ENCODE measurements around the gene PAF1. TPM values are rescaled to one million over a fixed set of nuclear protein-coding genes. Genes with fewer than 3 reads are reported as not detected.
A peak's percentile ranks its signal among the peaks of the same experiment; 100 is the strongest.

Gene PAF1
- total and polyA plus RNA-seq, 2 donors (not counting 1 experiment from before 2014, with no cell fraction given), result 46.4 to 65.5 TPM

GRCh38 chr19:39410017-39410830, 19.3 kb upstream of the PAF1 start:
- H2AFZ ChIP-seq (ENCODE audit: low read length), result no peak overlapping the region
- peaks cover 15% of the 10 kb centered on the region for H3K36me3 ChIP-seq (ENCODE audit: control insufficient read depth, insufficient read depth, low read length)
- H3K27ac ChIP-seq (ENCODE audit: insufficient read depth, low read length), result peak overlapping the region; percentile 97
- H3K4me3 ChIP-seq (replicated peaks in 1 of 4; ENCODE audit: control extremely low read depth in 1 of 4, insufficient read depth in 1 of 4, low read depth in 3 of 4, low read length in 4 of 4), result peak overlapping the region; percentile 40 to 98 (median 72)
- no peaks in the 10 kb centered on the region for H3K27me3 ChIP-seq (ENCODE audit: control insufficient read depth, insufficient read depth, low read length)
- peak overlapping the region; percentile 98 for H3K9ac ChIP-seq (ENCODE audit: insufficient read depth, low read length)
- H4K20me1 ChIP-seq (ENCODE audit: control insufficient read depth, extremely low read depth, insufficient read depth, low read length), result peaks cover 6% of the 10 kb centered on the region
- peak overlapping the region; percentile 76 for H3K4me2 ChIP-seq (ENCODE audit: extremely low read depth, insufficient read depth, low read length)
- peak; percentile 73 to 91 for DNase-seq (ENCODE audit: low read depth in 2 of 2)
- peaks cover 52% of the 10 kb centered on the region for H3K79me2 ChIP-seq (ENCODE audit: control insufficient read depth, insufficient read depth, low read length)
- no peaks in the 10 kb centered on the region for H3K9me3 ChIP-seq (ENCODE audit: control insufficient read depth, insufficient read depth, low read depth, low read length)
- H3K4me1 ChIP-seq (ENCODE audit: control insufficient read depth, extremely low read depth, insufficient read depth, low read length), result peaks cover 18% of the 10 kb centered on the region
- TF ChIP-seq EZH2 (IDR thresholded peaks at IDR 0.05; ENCODE audit: low read length, missing control alignments), result no peak

- no peak overlapping the region for H2AFZ ChIP-seq (ENCODE audit: low read length)
Measured at GRCh38 chr19:39409208-39410016, 18.5 kb upstream of the PAF1 start.

More at GRCh38 chr19:39409208-39410016, 18.5 kb upstream of the PAF1 start:
- Histone ChIP-seq H3K9ac (ENCODE audit: insufficient read depth, low read length) (peak overlapping the region; percentile 98), H4K20me1 (ENCODE audit: control insufficient read depth, extremely low read depth, insufficient read depth, low read length) (peaks cover 6% of the 10 kb centered on the region), H3K4me2 (ENCODE audit: extremely low read depth, insufficient read depth, low read length) (peak overlapping the region; percentile 83), H3K4me3 (replicated peaks in 1 of 4; ENCODE audit: control extremely low read depth in 1 of 4, insufficient read depth in 1 of 4, low read depth in 3 of 4, low read length in 4 of 4) (peak overlapping the region; percentile 79 to 98 (median 96)), H3K9me3 (ENCODE audit: control insufficient read depth, insufficient read depth, low read depth, low read length) (no peaks in the 10 kb centered on the region), H3K79me2 (ENCODE audit: control insufficient read depth, insufficient read depth, low read length) (peaks cover 43% of the 10 kb centered on the region), H3K36me3 (ENCODE audit: control insufficient read depth, insufficient read depth, low read length) (peaks cover 12% of the 10 kb centered on the region), H3K27me3 (ENCODE audit: control insufficient read depth, insufficient read depth, low read length) (no peaks in the 10 kb centered on the region), H3K4me1 (ENCODE audit: control insufficient read depth, extremely low read depth, insufficient read depth, low read length) (peaks cover 14% of the 10 kb centered on the region), H3K27ac (ENCODE audit: insufficient read depth, low read length) (peak overlapping the region; percentile 97)
- DNase-seq (ENCODE audit: low read depth in 2 of 2), result peak in 1 of 2 donors; percentile 60
- TF ChIP-seq EZH2 (IDR thresholded peaks at IDR 0.05; ENCODE audit: low read length, missing control alignments), result no peak
- TF ChIP-seq CTCF (conservative IDR thresholded peaks at IDR 0.05 in 1 of 2, IDR thresholded peaks at IDR 0.05 in 1 of 2; ENCODE audit: low read depth in 1 of 2, low read length in 2 of 2), result no peak
